DND-41 (cell line): Measurements from ENCODE around the gene AGAP2.

Experiments used
- EZH2 ChIP-seq: IDR thresholded peaks from 3 replicates; pipeline ENCODE4 v1.6.1; 2012; ENCODE audit warnings: borderline replicate concordance, low read depth, mild to moderate bottlenecking, moderate library complexity, low read length, inconsistent platforms; ENCODE audit not compliant: severe bottlenecking
- TF ChIP-seq, protein P1 (sequence below): IDR thresholded peaks from 2 replicates; pipeline ENCODE4 v1.5.1; 2012; ENCODE audit warnings: borderline replicate concordance, low read length, moderate library complexity, mild to moderate bottlenecking; ENCODE audit not compliant: poor library complexity, severe bottlenecking; ENCODE audit errors: extremely low read depth

DNA sequence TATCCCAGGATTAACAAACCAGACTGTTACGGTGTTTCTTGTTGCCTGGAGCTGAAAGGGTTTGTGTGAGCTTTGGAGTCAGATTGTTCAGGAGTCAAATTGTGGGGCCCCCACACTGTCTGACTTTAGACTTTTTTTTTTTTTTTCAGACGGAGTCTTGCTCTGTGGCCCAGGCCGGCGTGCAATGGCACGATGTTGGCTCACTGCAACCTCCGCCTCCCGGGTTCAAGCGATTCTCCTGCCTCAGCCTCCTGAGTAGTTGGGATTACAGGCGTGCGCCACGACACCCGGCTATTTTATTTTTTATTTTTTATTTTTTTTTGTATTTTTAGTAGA lies 44.9 kb upstream of the AGAP2 start:
- TF ChIP-seq, protein P1, sequence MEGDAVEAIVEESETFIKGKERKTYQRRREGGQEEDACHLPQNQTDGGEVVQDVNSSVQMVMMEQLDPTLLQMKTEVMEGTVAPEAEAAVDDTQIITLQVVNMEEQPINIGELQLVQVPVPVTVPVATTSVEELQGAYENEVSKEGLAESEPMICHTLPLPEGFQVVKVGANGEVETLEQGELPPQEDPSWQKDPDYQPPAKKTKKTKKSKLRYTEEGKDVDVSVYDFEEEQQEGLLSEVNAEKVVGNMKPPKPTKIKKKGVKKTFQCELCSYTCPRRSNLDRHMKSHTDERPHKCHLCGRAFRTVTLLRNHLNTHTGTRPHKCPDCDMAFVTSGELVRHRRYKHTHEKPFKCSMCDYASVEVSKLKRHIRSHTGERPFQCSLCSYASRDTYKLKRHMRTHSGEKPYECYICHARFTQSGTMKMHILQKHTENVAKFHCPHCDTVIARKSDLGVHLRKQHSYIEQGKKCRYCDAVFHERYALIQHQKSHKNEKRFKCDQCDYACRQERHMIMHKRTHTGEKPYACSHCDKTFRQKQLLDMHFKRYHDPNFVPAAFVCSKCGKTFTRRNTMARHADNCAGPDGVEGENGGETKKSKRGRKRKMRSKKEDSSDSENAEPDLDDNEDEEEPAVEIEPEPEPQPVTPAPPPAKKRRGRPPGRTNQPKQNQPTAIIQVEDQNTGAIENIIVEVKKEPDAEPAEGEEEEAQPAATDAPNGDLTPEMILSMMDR, result no peak
- no peak for TF ChIP-seq EZH2
